Heart right ventricle (tissue), 16 donors: ENCODE results near the gene LSM14A. TPM values are rescaled to one million over a fixed set of nuclear protein-coding genes. Genes with fewer than 3 reads are reported as not detected.

ENCODE experiments used
- ATAC-seq, 8 donors: fragments of 200-7000 bp; cut with Tn5 transposase; one replicate each; pipeline ENCODE4 v1.9.1; 2020; ENCODE audit warnings: mild to moderate bottlenecking in 8 of 8, moderate library complexity in 8 of 8, moderate number of reproducible peaks in 1 of 8
- DNase-seq, 2 donors: peaks; one replicate each; pipeline ENCODE4 v3.0.0-alpha.2; 2020
- H3K27ac ChIP-seq, 10 donors: fragments of 200-600 bp; sonication (generic) in 2 of 10; one replicate each; pipeline versions ENCODE4 v1.5.0 to v1.8.0; 2020 to 2022; ENCODE audit warnings: mild to moderate bottlenecking in 3 of 10
- H3K27me3 ChIP-seq, 7 donors: fragments of 200-600 bp; one replicate each; pipeline ENCODE4 v1.8.0; 2021 to 2022; ENCODE audit warnings: mild to moderate bottlenecking in 2 of 7
- H3K36me3 ChIP-seq, 9 donors: fragments of 200-600 bp; sonication (generic) in 1 of 9; one replicate each; pipeline versions ENCODE4 v1.5.0 to v1.8.0; 2020 to 2022; ENCODE audit warnings: mild to moderate bottlenecking in 2 of 9
- H3K4me1 ChIP-seq, 9 donors: fragments of 200-600 bp; sonication (generic) in 1 of 9; one replicate each; pipeline versions ENCODE4 v1.5.0 to v1.8.0; 2020 to 2022; ENCODE audit warnings: mild to moderate bottlenecking in 4 of 9
- H3K4me3 ChIP-seq, 10 donors: fragments of 200-600 bp; sonication (generic) in 2 of 10; one replicate each; pipeline versions ENCODE4 v1.5.0 to v1.8.0; 2020 to 2022; ENCODE audit warnings: mild to moderate bottlenecking in 7 of 10, moderate library complexity in 2 of 10
- H3K9me3 ChIP-seq, 11 donors: fragments of 200-600 bp in 10 of 11; sonication (generic) in 2 of 11; one replicate each; pipeline versions ENCODE4 v1.5.0 to v1.8.0; 2013 to 2022; ENCODE audit warnings: mild to moderate bottlenecking in 2 of 11, control low read depth in 1 of 11, moderate library complexity in 1 of 11
- WGBS, 2 donors: extraction: QIAGEN DNeasy Blood & Tissue Kit; methylation state at CpG; one replicate each; pipeline ENCODE4 v1.1.7; 2013; ENCODE audit warnings: inconsistent platforms in 1 of 2; 5-methylcytosine and 5-hydroxymethylcytosine counted together
- intact Hi-C, 10 donors: fragments of 100-400 bp; cut with DNase I; formaldehyde crosslinking; loops; one replicate each; pipeline versions ENCODE4 v1.11.1 to v1.14.2; 2022
- polyA plus RNA-seq, 2 donors: library from polyadenylated mRNA; stranded (reverse); fragments of 200-250 nt; gene quantifications; one replicate each; pipeline ENCODE4 v1.2.3, GENCODE V29; 2013
- total RNA-seq, 10 donors: library from RNA; stranded (reverse); fragmentation: NEBNext Ultra II Directional in 3 of 10; extraction: Animal tissue kit (Norgen Biotek cat#: 25700) in 3 of 10; gene quantifications; one replicate each; pipeline versions ENCODE4 v1.2.1 to v1.2.4, GENCODE V29; 2021 to 2023
- TF ChIP-seq, protein P1 (sequence below), 9 donors: fragments of 200-600 bp; sonication (generic) in 2 of 9; IDR thresholded peaks; one replicate each; pipeline versions ENCODE4 v1.5.0 to v1.8.0; 2021 to 2022; ENCODE audit warnings: antibody characterized with exemption in 9 of 9, mild to moderate bottlenecking in 5 of 9, moderate library complexity in 1 of 9
- donor health status: Arrhythmogenic right ventricular cardiomyopathy.
- donor health status: ischemic (EF 13 %, LVEDD 7.1; RV severe dilation, severe dysfunction).
- donor health status: healthy with polysubstance abuse.
- donor health status: DM: no; HTN: yes; CAD: no.
- donor health status: DM: no; HTN: no; CAD: no.
- donor health status: ischemic (EF 25% LVEDD 6.9; RV normal size, moderate dysfunction).
- donor health status: ischemic (EF 25% LVEDD 5.7; RV mildly dilated, moderate dysfunction).
- donor health status: healthy.
- donor health status: DM: yes; HTN: yes; CAD: no.
- donor health status: Ischemic cardiomyopathy.
- donor health status: ischemic (EF 35%, LVEDD 5.7; RV mildly dilated, moderate dysfunction).
- donor health status: nonischemic (EF 11% LVEDD 7.7; RV severe dilation, severe dysfunction).
- donor health status: DM: yes; HTN: yes; CAD: no.
- donor health status: PGD.
- donor health status: ischemic (EF 29% LVEDD 5.4; RV normal size, mild dysfunction).
- donor health status: nonischemic (EF 23%, LVEDD 6.1; RV moderate dilation, normal function).

Gene LSM14A
- total and polyA plus RNA-seq, 12 donors, result 44.7 to 78.0 (median 66.1) TPM

DNA sequence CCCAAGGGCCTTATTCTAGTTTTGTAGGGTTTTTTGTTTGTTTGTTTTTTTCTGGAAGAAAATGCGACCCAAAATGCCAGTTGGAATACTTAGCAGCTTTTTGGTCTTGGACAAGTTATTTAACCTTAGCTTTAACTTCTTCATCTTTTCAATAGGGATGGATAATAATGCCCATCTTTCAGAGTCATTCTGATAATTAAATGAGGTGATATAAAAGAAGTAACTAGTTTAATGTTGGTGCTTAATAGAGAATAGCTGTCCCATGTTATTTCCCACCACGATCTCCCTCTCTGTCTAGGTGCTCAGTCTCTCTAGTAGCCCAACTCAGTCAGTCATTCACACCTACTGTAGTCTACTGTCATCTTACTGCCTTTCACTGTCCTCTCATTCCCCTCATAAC, 8.0 kb downstream of the LSM14A start:
- Histone ChIP-seq H3K9me3 (no peaks in the 10 kb centered on the region), H3K36me3 (peaks cover 0 to 18% (median 0%) of the 10 kb centered on the region in 9 donors), H3K27ac (no peak overlapping the region), H3K27me3 (no peaks in the 10 kb centered on the region), H3K4me3 (no peak overlapping the region), H3K4me1 (peaks cover 6 to 100% (median 98%) of the 10 kb centered on the region in 9 donors)
- intact Hi-C loops, result loop anchor here in 1 of 10 donors (5.0 kb wide), 1 partner anchor 37 kb away; no protein-coding TSS in a partner anchor
- TF ChIP-seq, protein P1, sequence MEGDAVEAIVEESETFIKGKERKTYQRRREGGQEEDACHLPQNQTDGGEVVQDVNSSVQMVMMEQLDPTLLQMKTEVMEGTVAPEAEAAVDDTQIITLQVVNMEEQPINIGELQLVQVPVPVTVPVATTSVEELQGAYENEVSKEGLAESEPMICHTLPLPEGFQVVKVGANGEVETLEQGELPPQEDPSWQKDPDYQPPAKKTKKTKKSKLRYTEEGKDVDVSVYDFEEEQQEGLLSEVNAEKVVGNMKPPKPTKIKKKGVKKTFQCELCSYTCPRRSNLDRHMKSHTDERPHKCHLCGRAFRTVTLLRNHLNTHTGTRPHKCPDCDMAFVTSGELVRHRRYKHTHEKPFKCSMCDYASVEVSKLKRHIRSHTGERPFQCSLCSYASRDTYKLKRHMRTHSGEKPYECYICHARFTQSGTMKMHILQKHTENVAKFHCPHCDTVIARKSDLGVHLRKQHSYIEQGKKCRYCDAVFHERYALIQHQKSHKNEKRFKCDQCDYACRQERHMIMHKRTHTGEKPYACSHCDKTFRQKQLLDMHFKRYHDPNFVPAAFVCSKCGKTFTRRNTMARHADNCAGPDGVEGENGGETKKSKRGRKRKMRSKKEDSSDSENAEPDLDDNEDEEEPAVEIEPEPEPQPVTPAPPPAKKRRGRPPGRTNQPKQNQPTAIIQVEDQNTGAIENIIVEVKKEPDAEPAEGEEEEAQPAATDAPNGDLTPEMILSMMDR (IDR thresholded peaks at IDR 0.05), result no peak
- DNase-seq, result no peak
- no peak for ATAC-seq
- WGBS, 2 donors, result 90% methylated on average over 2 of the region's 2 CpGs

DNA sequence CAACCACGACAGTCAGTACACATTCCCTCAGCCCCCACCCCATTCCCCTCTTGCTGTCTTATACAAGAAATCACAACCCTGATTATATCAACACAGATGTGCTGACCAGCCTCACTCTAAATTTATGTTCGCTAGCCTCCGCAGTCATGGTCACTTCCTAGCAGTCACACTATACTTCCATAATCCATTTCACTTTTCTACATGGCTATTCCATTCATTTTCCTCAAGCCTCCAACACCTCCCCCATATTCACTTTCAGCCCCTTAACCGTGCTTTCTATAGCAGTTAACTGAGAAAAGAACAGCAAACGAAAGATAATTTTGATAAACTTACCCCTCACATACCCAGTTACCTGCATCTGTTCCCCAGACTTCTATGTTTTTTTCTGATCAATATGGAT, 8.4 kb downstream of the LSM14A start:
- Histone ChIP-seq H3K27me3 (no peaks in the 10 kb centered on the region), H3K4me3 (no peak overlapping the region), H3K9me3 (no peaks in the 10 kb centered on the region), H3K4me1 (peaks cover 6 to 100% (median 99%) of the 10 kb centered on the region in 9 donors), H3K36me3 (peaks cover 0 to 18% (median 0%) of the 10 kb centered on the region in 9 donors), H3K27ac (no peak overlapping the region)
- ATAC-seq (no peak), DNase-seq (no peak)
- TF ChIP-seq, protein P1 (IDR thresholded peaks at IDR 0.05), result no peak
- 86 to 87% methylated on average over 5 of the region's 5 CpGs for WGBS, 2 donors
- intact Hi-C loops, result loop anchor here in 1 of 10 donors (5.0 kb wide), 1 partner anchor 37 kb away; no protein-coding TSS in a partner anchor

DNA sequence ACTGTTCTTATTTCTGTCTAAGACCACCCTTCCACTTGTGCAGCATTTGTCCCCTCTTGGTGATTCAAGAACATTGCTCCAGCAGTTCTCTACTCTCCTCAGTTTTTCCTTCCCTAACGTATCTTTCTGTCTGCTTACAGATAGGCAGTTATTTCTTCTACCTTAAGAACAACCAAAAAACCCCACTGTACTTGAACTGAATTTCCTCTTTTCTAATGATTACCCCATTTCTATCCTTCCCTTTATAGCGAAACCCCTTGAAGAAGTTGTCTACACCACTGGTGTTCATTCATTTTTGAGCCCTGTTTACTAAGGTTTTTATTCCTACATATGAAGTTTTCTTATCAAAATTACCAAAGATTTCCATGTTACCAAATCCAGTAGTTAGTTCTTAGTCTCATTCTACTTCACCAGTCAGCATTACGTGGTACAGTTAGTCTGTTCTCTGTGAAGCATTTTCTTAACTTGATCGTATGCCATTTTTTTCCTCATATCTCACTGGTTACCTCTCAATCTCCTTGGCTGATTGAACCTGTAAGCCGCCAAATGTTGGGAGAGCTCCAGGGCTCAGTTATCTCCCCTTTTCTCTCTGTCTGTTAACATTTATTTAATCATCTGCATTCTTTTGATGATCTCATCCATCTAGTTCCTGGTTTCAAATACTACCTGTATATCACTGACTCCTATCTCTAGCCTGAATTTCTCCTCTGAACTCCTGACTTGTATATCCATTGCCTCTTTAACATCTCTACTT, 9.0 kb downstream of the LSM14A start:
- DNase-seq, result no peak
- H3K4me1 ChIP-seq, result peaks cover 6 to 100% (median 99%) of the 10 kb centered on the region in 9 donors
- H3K27ac ChIP-seq, result no peak overlapping the region

DNA sequence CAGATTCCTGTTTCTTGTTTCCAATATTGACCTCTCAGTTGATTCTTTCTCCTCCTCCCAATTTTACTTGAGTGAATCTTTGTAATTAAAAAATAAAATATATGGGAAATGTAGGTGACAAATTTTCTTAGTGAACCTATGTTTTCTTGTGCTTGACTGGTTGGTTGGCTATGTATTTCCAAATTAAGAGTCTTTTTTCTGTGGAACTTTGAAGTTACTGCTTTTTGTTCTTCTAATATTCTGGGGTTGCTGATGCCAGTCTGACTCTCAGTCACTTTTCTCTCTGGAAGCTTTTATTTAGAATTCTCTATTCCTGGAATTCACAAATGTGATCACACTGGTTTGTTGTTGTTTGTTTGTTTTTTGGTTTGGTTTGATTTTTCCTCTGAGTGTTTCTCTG, 9.8 kb downstream of the LSM14A start:
- TF ChIP-seq, protein P1 (IDR thresholded peaks at IDR 0.05), result no peak
- no peak overlapping the region for H3K27ac ChIP-seq
- H3K36me3 ChIP-seq, result peaks cover 0 to 18% (median 0%) of the 10 kb centered on the region in 9 donors
- no peak for ATAC-seq
- intact Hi-C loops, result loop anchor here in 1 of 10 donors (5.0 kb wide), 1 partner anchor 35 kb away; no protein-coding TSS in a partner anchor
- peaks cover 6 to 100% (median 92%) of the 10 kb centered on the region in 9 donors for H3K4me1 ChIP-seq
- H3K9me3 ChIP-seq, result no peaks in the 10 kb centered on the region
- no peak overlapping the region for H3K4me3 ChIP-seq
- no peak for DNase-seq
- H3K27me3 ChIP-seq, result no peaks in the 10 kb centered on the region

More for the DNA sequence above, 9.0 kb downstream of the LSM14A start:
- no peak for ATAC-seq
- Histone ChIP-seq H3K36me3 (peaks cover 0 to 18% (median 0%) of the 10 kb centered on the region in 9 donors), H3K9me3 (no peaks in the 10 kb centered on the region), H3K27me3 (no peaks in the 10 kb centered on the region), H3K4me3 (no peak overlapping the region)
- whole genome bisulfite sequencing, 2 donors, result 62 to 66% methylated on average over 5 of the region's 5 CpGs
- intact Hi-C loops, result loop anchor here in 1 of 10 donors (5.0 kb wide), 1 partner anchor 36 kb away; no protein-coding TSS in a partner anchor
- TF ChIP-seq, protein P1 (IDR thresholded peaks at IDR 0.05), result no peak
